ENCODE measurements around the gene LRRC28.

LRRC28 gene

GRCh38 chr15:99305761-99306505, 54.7 kb downstream of the LRRC28 start:
- no peak for DNase-seq (ENCODE audit: low read depth in 2 of 2)

- no peak for DNase-seq (ENCODE audit: low read depth in 2 of 2)
Measured at GRCh38 chr15:99306694-99307338, 55.5 kb downstream of the LRRC28 start.

GRCh38 chr15:99307735-99308134, 56.5 kb downstream of the LRRC28 start:
- DNase-seq (ENCODE audit: low read depth in 2 of 2), result no peak

- no peak for DNase-seq (ENCODE audit: low read depth in 2 of 2)
Measured at GRCh38 chr15:99310745-99311144, 59.5 kb downstream of the LRRC28 start.

DNA sequence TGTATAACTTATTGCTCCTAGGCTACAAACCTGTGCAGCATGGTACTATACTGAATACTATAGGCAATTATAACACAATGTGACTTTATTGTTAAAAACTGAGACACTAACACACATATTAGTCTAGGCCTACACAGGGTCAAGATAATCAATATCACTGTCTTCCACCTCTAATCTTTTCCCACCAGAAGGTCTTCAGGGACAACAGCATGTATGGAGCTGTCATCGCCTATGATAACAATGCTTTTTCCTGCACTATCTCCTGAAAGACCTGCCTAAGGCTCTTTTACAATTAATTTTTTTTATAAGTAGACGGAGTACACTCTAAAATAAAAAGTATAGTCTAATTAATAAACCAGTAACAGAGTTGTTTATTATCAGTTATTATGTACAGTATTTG, 60.9 kb downstream of the LRRC28 start:
- DNase-seq (ENCODE audit: low read depth in 2 of 2), result no peak

- DNase-seq (ENCODE audit: low read depth in 2 of 2), result no peak
Measured at GRCh38 chr15:99312794-99313193, 61.5 kb downstream of the LRRC28 start.

- no peak for DNase-seq (ENCODE audit: low read depth in 2 of 2)
Measured at GRCh38 chr15:99315636-99316035, 64.4 kb downstream of the LRRC28 start.

GRCh38 chr15:99320374-99321215, 69.3 kb downstream of the LRRC28 start:
- no peak for DNase-seq (ENCODE audit: low read depth in 2 of 2)

DNA sequence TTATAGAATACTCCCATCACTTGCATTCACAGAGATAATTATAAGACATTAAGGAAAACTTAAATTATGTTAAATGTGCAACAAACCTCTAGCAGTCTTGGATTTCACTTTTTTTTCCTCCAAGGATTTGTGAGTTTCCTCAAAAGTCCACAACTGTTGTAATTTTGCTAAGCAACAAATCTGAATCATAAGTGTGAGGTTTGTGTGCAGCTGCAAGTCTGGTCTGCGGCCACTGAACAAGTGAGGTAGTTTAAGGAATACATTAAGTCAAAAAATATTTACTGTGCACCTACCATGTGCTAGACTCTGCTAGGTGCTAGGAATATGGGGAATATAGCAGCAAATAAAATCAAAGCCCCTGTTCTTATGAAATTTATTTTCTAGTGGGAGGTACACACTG, 70.2 kb downstream of the LRRC28 start:
- no peak for DNase-seq (ENCODE audit: low read depth in 2 of 2)

DNA sequence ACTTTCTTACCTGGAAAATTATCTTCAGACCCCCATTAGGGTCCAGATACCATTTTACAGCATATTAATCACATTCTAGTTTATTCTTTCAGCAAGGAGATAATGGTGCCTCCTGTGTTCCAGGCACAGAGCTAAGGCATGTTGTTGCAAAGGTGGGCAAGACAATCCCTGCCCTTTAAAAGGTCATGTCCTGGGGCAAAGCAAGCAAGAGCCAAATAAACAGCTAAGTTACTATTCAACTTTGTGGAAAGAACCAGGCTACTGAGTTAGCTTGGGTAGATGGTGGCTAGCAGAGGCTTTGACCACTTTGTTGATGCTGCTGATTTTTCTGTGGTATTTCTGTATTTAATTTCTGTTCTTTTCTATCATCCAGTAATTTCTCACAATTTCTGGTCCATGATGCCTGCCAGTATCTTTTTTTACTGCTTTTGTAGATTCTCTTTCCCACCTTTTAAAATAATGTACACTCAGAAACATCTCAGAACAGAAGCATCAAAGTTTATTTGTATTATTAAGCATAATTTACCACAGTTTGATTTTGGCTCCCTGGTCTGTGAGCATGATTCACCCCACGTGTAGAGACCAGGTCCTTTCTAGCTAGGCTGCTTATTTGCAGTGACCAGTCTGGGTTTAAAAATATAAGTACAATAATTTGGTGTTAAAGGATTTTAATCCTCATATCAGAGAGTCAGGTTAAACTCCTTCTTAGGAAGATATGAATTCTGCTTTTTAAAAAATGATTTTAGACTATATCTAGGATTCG, 71.5 kb downstream of the LRRC28 start:
- no peak for DNase-seq (ENCODE audit: low read depth in 2 of 2)

DNA sequence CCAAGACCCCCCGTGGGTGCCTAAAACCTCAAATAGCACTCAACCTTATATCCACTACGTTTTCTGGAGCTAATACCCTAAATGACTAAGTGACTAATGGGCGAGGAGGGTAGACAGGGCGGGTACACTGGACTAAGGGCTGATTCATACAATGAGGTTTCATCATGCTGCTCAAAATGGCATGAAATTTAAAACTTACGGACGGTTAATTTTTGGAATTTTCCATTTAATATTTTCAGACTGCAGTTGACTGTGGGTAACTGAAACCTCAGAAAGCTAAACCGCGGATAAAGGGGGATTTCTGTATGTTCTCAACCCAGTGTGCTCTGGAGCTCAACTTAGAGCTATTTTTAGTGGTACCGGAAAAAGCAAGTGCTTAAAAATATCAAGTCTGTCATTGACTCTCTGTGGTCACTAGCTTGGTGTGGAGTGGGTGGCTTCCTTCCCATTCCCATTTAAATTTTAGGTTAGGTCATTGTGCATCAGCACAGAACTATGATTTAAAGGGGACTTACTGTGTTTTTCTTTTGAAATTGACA, 72.9 kb downstream of the LRRC28 start:
- no peak for DNase-seq (ENCODE audit: low read depth in 2 of 2)

DNA sequence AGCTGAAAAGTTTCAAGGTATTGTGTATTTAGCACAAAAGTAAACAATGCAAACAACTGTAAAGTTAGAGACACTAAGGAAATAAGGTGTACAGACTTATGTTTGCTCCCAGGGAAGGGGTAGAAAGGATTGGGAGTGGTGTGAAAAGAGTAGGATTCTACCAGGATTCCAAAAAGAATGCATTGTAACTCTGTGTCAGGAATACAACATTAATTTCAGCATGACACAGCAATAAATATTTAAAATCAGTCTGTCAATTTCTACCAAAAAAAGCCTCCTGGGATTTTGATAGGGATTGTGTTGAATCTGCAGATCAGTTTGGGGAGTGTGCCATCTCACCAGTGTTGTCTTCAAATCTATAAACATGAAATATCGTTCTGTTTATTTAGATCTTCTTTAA, 73.4 kb downstream of the LRRC28 start:
- no peak for DNase-seq (ENCODE audit: low read depth in 2 of 2)

GRCh38 chr15:99326235-99326634, 75.0 kb downstream of the LRRC28 start:
- DNase-seq (ENCODE audit: low read depth in 2 of 2), result no peak

DNA sequence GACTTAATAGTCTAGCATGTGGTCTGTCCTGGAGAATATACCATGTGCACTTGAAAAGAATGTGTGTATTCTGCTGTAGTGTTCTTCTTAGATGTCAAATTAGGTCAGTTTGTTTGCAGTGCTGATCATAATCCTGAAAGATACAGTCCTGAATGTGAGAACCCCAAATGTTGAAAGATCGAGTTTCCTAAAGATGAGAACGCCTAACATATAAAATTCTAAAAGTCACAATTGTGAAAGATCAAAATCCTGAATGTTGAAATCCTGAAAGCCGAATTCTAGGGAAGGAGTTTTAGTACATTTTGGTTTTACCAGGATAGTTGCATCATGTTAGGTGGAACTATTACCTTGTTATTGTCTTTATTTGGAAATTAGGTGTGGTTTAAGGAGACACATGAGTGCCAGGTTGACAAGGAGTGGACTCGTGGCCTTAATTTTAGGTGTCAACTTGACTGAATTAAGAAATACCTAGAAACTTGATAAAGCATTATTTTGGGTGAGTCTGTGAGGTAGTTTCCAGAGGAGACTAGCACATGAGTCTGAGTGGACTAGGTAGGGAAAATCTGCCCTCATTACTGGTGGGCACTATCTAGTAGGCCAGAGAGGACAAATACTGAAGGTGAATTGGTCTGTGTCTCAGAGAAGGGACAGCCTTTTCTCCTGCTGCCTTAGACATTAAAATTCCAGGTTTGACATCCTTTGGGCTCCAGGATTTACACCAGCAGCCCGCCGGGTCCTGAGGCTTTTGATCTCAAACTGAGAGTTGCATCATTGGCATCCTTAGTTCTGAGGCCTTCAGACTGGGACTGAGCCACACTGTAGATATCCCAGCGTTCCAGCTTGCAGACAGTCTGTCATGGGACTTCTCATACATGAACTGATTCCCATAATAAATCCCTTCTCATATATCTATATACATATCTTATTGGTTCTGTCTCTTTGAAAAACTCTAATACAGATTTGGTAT, 77.1 kb downstream of the LRRC28 start:
- DNase-seq (ENCODE audit: low read depth in 2 of 2), result no peak

DNA sequence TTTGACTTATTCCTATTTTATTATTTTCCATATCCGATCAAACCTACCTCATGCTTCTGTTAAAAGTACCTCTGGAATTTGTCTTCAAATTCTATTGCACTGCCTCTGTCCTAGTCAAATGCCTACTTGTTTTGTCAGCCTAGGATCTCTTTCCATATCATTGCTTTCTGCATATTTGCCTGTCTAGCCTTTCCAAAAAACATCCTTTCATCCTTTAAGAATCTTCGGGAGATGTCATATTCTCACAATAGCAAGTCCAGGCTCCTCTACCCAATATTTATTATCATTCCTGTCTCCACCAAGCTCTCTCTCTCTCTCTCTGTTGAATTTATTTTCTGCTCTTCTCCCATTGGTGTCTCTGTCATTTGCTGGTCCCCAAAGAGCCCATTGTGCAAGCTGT, 80.1 kb downstream of the LRRC28 start:
- no peak for DNase-seq (ENCODE audit: low read depth in 2 of 2)

DNA sequence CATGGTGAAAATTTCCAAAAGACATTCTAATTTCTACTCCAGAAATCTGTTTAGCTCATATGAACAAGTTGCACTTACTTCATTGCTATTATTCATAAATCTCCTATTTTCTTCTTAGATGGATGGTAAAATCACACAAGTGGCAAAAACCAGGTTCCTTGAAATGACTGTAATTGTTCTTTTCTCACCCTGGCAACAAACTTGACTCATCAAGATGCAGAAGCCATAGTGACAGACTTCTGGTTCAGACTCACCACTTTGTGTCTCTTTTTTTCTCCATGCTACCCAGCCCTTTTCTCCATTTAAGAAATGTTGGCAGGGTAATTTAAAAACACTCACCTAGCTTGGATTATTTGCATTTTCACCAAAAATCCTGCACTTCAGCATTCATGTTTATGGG, 82.1 kb downstream of the LRRC28 start:
- DNase-seq (ENCODE audit: low read depth in 2 of 2), result no peak

- DNase-seq (ENCODE audit: low read depth in 2 of 2), result no peak
Measured at GRCh38 chr15:99333981-99334380, 82.7 kb downstream of the LRRC28 start.

- no peak for DNase-seq (ENCODE audit: low read depth in 2 of 2)
Measured at GRCh38 chr15:99335508-99335907, 84.2 kb downstream of the LRRC28 start.

DNA sequence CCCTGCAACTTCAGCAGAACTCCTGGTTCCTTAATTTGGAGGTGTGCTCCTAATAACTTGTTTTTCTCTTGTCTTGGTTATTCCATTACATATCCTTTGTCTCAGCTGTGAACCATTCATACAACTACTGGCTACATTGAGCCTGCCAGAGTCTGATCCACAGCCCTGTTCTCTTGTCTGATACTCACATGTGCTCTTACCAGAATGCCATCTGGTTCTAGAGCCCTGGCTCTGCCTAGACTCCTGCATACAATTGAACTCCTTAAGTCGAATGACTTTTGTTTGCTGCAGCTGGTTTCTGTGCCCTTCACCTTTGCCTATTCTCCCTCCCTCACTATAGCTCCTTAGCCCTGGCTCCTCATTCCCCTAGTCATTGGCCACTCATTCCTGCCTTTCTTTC, 85.5 kb downstream of the LRRC28 start:
- DNase-seq (ENCODE audit: low read depth in 2 of 2), result no peak

GRCh38 chr15:99340347-99340746, 89.1 kb downstream of the LRRC28 start:
- DNase-seq (ENCODE audit: low read depth in 2 of 2), result no peak

- DNase-seq (ENCODE audit: low read depth in 2 of 2), result no peak
Measured at GRCh38 chr15:99341786-99342185, 90.5 kb downstream of the LRRC28 start.

Measured in activated CD4-positive, alpha-beta T cell treated with anti-CD3 and anti-CD28 coated beads for 24 hours (primary cell).